ENCODE measurements around the gene BIVM.
"Not testable (repeated sequence)": the region's sequence is repeated elsewhere in the genome, so short reads cannot be mapped to it uniquely, and the experiment has no call there.

BIVM gene, protein sequence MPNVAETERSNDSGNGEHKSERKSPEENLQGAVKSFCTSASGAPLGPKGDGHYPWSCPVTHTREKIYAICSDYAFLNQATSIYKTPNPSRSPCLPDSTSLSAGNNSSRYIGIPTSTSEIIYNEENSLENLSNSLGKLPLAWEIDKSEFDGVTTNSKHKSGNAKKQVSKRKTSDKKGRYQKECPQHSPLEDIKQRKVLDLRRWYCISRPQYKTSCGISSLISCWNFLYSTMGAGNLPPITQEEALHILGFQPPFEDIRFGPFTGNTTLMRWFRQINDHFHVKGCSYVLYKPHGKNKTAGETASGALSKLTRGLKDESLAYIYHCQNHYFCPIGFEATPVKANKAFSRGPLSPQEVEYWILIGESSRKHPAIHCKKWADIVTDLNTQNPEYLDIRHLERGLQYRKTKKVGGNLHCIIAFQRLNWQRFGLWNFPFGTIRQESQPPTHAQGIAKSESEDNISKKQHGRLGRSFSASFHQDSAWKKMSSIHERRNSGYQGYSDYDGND

DNA sequence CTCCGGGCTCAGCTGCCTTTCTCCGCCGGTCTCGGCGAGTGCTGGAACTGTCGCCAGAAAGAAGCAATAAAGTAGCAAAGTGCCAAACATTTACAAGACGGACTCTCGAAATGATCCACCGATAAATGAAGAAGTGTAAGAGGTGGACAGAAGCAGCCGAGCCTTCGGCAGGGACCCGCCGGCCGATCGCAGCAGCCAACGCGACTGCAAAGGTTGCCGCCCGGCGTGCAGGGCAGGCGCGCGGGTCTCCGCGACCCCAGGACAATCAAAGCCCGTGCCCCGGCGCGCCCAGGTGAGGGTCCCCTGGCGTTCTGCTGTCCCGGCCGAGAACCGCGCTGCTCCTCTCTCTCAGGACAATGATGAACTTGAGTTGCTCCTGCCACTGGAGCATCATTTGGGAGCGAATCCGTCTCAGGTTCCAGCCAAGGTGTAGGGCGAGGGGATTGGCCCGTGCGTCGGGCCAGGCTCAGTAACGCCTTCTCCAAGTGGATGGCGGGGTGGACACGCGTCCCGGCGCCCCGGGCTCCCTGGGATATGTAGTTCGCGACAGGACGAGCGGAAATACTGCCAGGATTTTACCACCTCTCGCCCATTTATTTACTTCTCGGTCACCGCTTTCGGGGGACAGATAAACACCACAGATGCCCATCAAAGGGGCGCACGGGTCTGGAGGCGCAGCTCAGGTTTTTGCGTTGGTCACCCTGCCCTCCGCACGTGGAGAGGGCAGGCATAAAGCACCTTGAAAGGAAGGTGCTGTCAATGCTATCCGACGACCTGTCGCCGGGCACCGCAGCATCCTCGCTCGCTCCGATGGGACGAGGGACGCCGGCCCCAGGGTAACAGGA, at the start of gene BIVM, which contains the start of gene POGLUT2:
TSS of gene BIVM (plus strand) at position 539 of the 845 bp plus-strand sequence. CDS start 8,149 bp downstream, outside the sequence.
TSS of gene POGLUT2 (minus strand) at position 396 of the 845 bp plus-strand sequence. CDS start at position 90, 306 bp downstream.
- DNase-seq (ENCODE audit: low spot score) = peak; percentile 97

DNA sequence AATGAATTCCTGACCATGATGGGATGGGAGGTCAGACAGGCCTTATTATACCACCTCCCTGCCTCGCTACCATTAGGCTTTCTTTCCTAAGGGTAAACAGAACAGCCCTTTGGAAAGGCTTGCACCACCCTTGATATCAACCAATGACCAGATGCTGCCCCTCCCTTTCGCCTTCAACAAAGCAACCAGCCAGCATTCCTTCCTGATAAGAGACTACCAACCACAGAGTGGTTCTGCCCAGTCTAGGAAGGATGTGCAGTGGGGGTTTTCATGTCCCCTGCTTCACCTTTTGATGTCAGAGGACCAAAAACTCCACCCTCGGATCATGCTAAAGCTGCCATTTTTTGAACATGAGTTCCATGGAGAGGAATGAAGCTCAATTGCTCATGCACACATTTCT, 47.0 kb upstream of the BIVM start:
- no peak for DNase-seq (ENCODE audit: low spot score)

DNA sequence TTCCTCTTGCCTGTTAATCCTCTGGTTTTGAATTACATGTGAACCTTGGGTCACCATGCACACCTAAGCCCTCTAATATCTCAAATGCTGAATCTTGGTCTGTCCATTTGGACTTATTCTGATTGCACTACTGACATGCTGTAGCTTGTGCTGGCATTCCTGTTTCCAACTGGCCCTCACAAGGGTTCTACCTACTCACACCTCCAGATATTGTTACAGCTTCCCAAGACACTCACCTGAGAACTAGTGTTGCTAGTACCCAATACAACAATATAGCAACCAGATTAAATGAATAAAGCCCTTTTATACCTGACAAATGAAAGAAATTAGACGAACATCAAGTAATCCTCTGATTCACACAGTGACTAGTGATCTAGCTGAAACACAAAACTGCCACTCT, 41.9 kb upstream of the BIVM start:
- no peak for DNase-seq (ENCODE audit: low spot score)

DNA sequence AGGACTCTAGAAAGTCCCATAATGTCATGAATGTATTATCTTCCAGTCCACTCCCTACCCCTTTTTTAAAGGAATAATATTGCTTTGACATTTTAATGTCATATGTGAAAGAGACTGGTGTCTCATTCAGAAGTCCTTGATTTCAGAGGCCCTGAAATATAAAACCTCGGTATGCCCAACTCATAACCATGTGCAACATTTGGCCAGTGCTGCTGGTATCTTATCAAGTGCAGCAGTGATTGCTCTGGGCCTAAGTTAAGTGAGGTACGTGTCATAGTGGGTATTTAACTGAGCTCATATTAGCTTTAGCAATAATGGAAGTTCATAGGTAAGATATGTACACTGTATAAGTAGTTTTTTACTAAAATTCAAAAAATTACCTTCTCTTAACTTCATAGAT, 40.1 kb upstream of the BIVM start:
- no peak for DNase-seq (ENCODE audit: low spot score)

DNA sequence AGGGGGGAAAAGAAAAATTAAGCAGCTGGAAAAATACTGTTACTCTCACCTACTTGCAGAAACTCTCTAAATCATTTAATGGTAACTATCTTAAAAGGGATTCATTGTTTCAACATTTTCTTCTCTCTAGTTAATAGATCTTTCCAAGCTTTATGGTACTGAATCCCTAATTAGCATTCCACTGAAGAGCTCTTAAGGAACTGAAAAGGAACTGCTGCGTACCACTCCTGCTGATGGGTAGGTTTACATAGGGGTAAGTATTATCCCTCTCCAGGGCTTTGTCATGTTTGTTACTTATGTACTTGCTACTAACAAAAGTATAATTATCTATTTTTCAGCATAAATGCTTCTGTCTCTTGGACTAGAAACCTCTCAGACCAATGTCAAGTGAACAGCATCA, 37.8 kb upstream of the BIVM start:
- DNase-seq (ENCODE audit: low spot score) = no peak

DNA sequence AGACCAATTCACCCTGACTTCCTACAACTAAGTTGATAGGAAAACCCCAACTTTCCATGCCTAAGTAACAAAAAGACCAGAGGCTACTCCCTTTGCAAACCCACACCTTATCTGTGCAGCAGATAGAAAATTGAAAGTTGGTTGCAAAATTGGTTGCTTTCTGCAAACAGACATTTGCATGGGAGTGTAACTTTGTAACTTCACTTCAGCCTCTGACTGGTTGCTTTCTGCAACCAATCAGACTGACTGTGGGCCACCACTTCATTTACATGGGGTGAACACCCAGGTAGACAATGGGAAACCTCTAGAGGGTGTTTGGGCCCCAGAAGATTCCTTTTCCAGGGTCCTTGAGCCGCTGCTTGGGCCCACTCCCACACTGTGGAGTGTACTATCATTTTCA, 35.2 kb upstream of the BIVM start:
- no peak for DNase-seq (ENCODE audit: low spot score)

DNA sequence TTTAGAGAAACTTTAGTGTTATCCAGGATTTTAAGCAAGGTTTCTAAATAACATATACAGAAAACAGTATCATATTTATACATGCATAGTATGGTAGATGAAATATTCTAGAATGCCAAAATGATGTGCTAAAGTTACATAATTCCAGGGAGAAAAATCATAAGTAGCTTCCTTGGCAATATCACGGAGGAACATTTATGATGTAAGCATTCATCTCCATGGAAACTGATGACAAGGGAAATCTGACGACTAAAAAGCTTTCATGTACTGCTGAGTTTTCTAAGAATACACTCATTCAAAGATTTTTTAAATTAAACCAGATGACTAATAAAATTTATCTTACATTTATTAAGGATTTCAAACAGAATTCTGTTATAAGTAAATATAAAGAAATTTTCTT, 30.0 kb upstream of the BIVM start:
- DNase-seq (ENCODE audit: low spot score) = no peak

DNA sequence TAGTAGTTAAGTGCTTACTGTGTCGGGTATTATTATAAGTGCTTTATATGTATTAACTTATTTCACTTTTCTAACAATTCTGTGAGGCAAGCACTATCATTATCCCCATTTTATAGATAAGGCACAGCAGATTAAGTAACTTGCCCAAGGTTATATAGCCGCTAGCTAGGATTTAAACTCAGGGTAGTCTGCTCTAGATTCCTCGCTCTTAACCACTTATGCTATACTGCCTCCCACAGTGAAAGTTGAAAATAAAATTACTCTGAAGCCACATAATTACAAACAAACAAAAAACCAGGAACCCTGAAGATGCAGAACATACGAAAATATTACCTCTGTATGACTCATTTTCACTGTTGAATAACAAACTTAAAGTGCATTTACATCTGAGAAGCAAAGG, 29.2 kb upstream of the BIVM start:
- no peak for DNase-seq (ENCODE audit: low spot score)

DNA sequence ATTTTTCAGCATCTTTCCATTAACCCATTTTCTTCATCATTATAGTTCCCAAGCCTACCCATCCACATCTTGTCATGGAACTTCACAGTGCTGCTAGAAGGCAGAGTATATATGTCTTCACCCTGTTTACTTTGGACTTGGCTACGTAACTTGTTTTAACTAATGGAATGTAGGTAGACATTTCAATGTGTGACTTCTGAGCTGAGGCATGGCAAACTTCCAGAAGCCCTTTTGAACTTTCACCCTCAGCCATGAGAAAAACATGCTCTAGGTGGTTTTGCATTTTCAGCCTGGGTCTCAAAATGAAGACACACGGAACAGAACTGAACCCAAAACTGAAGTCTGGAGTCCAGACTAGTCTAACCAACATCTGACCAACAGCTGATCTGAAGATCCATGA, 28.5 kb upstream of the BIVM start:
- no peak for DNase-seq (ENCODE audit: low spot score)

DNA sequence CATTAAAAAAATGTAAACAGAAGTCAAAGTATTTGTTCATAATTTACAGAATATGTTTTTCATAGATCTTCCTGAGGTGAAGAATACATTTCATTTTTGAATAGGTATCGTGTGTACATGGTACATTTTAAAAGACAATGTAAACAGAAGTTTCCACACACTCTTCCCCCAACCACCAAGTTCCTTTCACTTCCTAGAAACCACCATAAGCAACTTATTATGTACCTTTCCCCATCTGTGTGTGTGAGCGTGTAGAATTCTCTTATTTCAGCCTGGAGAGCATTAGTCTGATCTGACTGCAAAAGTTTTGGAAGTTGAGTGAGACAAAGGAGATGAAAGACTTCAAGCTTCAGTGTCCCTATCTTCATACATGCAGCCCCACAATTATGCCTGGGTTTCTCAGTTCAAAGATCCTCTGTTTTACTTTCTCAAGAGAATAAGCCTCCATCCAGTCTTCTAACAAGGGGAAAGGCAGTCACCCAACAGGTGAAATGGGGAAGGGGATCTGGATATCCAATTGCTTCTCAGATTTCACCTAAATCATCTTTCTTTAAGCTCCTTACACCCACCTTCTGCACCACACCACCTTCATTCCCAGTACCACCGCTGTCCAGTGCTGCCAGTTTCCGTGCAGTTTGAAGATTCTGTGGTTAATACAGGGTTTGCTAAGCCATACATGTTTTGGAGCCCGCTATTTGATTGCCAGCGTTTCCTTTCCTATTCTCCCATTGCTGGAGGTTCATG, 27.4 kb upstream of the BIVM start:
- no peak for DNase-seq (ENCODE audit: low spot score)

DNA sequence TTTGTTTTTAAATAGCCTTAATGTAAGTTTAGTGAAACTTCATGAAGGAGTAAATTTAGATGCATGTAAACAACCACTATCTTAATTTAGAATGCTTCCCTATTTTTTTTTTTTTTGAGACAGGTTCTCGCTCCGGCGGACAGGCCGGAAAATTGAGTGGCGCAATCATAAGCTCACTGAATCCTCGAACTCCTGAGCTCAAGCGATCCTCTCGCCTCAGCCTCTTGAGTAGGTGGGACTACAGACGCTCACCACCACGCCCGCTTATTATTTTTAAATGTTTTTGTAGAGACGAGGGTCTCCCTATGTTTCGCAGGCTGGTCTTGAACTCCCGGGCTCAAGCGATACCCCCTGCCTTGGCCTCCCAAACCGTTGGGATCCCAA, 26.9 kb upstream of the BIVM start:
- no peak for DNase-seq (ENCODE audit: low spot score)

DNA sequence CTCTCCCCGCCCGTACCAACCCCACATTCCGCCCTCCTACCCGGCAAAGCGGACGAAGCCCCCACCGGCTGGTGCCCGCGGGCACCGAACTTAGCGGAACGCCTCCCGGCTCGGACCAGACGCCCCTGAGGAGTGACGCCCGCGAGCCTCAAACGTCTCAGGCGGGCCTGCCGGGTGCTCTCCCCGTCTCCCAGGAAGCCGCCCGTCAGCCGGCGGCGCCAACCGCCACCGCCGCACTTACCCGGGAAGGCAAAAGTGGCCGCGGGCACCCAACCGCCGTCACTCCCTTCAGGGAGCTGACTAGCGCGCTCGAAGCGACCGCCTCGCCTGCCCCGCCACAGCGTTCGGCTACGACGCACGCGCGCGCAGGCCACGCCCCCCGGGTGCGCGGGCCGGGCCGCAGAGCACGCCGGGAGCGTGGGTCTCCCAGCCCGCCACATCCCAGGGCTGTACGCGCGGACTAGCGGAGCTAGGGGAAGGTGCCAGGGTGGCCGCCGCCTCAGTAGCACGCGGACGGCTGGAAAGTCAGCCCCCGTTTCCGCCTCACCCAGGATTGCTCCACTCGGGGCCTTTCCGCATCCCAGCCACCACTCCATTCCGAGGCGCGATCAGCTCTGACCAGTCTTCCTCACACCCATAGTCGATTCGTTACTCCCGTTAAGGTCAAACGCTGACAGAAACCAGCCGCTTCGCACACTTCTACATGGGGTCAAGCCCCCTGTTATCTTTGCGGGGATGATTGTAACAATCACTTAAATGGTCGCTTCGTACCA, 25.3 kb upstream of the BIVM start, which contains the start of gene TEX30:
TSS of gene TEX30 (minus strand) at position 346 of the 773 bp plus-strand sequence. CDS start 3,760 bp downstream, outside the sequence.
- DNase-seq (ENCODE audit: low spot score) = peak; percentile 97

DNA sequence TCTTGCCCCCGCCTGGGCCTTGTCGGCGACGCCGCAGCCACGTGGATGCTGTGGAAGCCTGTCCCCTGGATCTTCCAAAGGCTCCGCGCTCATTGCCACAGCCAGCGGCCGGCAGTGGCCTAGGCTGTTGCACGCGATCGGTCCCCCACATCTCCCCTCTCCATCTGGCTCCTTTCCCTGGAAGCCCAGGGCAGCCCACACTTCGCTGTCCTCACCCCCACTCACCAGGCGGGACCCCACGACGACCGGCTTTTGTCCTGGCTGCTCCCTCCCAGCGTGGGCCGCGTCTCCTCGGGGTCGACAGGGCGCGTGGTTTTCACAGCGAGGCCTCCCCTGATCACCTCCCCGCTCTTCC, 24.7 kb upstream of the BIVM start:
- DNase-seq (ENCODE audit: low spot score) = no peak

DNA sequence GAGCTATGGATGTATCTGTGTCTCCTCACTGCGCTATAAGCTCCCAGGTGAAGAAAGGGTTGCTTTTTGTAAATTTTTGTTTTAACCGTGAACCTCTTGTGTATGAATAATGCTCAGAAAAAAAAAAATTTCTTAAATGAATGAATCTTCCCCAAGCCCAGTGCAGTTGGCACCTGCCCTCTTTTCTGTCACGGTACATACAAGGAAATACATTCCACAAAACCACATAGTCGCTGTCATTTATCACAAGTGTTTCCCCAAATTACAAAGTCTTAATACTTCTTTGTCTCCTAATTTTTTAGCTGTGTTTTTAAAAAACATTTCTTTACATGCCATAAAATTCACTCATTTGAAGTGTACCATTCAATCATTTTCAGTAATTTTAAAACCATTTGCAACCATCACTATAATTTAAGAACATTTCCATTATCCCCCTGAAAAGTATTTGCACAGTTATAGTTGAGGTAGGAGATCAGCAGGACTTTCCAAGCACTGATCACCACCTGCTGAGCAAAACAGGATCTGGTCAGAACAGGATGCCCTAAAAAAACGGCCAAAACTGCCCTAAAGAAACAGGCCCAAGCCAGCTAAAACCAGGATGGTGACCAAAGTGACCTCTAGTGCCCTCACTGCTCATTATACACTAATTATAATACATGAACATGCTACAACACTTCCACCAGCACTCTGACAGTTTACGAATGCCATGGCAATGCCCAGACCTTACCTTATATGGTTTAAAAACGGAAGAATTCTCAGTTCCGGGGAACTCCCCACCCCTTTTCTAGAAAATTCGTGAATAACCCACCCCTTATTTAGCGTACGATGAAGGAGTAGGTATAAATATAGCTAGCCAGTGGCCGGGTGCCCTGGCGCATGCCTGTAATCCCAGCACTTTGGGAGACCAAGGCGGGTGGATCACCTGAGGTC, 24.1 kb upstream of the BIVM start:
- DNase-seq (ENCODE audit: low spot score) = no peak

DNA sequence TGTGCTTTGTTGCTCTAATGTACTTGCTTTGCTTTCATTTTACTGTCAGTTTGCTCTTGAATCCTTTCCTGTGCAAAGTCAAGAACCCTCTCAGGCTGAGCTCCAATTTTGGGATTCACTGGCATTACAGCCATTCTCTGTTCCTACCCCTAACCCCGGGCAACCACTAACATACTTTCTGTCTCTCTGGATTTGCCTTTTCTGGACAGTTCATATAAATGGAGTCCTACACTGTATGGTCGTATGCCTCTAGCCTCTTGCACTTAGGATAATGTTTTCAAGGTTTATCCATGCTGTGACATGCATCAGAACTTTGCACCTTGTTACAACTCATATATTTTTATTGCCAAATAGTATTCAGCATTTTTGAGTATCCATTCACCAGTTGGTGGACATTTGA, 22.6 kb upstream of the BIVM start:
- DNase-seq (ENCODE audit: low spot score) = no peak

DNA sequence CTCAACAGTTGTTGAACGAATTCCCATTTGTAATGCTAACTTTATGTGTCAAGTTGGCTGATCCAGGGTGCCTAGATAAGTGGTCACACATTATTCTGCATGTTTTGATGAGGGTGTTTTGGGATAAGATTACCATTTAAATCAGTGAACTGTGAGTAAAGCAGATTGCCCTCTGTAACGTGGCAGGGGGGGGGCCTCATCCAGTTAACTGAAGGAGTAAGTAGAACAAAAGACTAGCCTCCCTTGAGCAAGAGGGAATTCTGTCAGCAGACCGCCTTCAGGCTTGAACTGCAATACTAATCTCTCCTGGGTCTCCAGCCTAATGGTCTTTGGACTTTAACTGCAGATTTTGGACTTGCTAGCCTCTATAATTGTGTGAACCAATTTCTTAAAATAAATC, 21.2 kb upstream of the BIVM start:
- DNase-seq (ENCODE audit: low spot score) = no peak

DNA sequence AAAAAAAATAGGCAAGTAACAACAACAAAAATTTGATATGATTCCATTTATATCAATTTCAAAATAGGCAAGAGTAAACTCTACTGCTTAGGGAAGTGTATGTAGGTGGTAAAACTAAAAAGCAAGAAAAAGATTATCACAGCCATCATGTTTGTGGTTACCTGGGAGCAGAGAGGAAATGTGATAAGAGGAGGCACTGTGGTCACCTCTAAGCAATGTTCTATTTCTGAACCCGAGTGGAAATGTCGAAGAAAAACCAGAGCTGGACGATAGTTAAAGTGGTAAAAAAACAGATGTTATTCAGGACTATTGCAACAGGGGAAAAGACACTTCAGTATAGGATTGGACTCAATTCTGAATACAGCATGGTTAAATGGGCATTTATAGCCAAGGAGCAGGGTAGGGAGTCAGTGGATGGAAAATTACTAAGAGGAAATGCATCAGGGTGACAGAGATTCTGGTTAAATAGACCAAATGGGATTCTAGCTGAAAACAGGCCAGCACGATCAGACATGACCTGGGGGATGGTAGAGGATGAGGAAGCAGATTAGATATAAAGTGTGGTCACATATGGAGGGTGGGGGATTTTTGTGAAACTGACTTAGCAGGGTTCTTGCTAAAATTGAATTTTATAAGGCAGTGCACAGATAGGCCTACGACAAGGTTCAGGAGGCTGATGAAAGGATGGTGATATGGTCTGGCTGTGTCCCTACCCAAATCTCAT, 19.3 kb upstream of the BIVM start:
- no peak for DNase-seq (ENCODE audit: low spot score)

DNA sequence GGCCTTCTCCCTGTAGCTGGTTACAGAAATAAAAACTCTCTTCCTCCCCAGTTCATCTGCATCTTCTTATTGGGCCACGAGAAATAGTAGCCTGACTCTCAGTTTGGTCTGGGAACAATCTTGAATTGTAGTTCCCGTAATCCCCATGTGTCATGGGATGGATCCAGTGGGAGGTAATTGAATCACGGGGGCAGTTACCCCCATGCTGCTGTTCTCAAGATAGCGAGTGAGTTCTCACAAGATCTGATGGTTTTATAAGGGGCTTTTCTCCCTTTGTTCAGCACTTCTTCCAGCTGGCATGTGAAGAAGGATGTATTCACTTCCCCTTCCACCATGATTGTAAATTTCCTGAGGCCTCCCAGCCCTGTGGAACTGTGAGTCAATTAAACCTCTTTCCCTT, 18.3 kb upstream of the BIVM start:
- not testable (repeated sequence) for DNase-seq (ENCODE audit: low spot score)

DNA sequence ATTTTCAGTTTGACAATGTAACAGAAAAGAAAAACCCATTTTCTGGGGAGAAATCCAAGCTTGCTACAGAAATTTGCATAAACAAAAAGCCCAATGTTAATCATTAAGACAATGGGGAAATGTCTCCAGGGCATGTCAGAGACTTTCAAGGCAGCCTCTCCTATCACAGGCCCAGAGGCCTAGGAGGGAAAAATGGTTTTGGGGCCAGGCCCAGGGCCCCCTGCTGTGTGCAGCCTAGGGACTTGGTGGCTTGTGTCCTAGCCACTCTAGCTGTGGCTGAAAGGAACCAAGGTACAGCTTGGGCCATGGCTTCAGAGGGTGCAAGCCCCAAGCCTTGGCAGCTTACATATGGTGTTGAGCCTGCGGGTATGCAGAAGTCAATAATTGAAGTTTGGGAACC, 17.3 kb upstream of the BIVM start:
- DNase-seq (ENCODE audit: low spot score) = no peak

DNA sequence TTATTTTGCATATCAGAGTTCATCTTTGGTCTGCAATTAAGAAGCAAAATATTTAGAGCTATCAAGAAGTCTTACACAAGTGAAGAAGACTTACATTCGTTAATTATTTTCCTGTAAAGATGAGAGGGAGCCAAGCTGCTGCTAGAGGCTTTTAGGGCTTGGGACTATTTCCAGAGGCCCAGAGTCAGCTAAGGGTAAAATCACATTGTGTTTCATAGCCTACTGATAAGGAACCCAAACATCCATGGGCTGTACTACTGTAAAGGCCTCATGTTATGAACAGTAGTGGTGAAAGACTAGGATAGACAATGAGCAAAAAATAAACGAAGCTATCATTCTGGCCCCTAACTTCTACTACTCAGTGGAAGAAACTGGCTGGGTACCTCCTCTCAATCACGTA, 14.4 kb upstream of the BIVM start:
- no peak for DNase-seq (ENCODE audit: low spot score)
